ENCODE data around the gene PDE7B.

PDE7B gene

GRCh38 chr6:135987226-135987625 lies 135.7 kb downstream of the PDE7B start:
- no peak for DNase-seq (ENCODE audit: low spot score)

- no peak for DNase-seq (ENCODE audit: low spot score)
Measured at GRCh38 chr6:135990439-135990838, 138.9 kb downstream of the PDE7B start.

- no peak for DNase-seq (ENCODE audit: low spot score)
Measured at GRCh38 chr6:135990855-135991464, 139.5 kb downstream of the PDE7B start.

GRCh38 chr6:135992739-135993138 lies 141.2 kb downstream of the PDE7B start:
- no peak for DNase-seq (ENCODE audit: low spot score)

- DNase-seq (ENCODE audit: low spot score) = no peak
Measured at GRCh38 chr6:135993361-135993760, 141.9 kb downstream of the PDE7B start.

- no peak for DNase-seq (ENCODE audit: low spot score)
Measured at GRCh38 chr6:135994857-135995544, 143.5 kb downstream of the PDE7B start.

GRCh38 chr6:135995545-135995898 lies 144.0 kb downstream of the PDE7B start:
- no peak for DNase-seq (ENCODE audit: low spot score)

GRCh38 chr6:135996668-135997067 lies 145.2 kb downstream of the PDE7B start:
- no peak for DNase-seq (ENCODE audit: low spot score)

- no peak for DNase-seq (ENCODE audit: low spot score)
Measured at GRCh38 chr6:135999393-135999792, 147.9 kb downstream of the PDE7B start.

- DNase-seq (ENCODE audit: low spot score) = no peak
Measured at GRCh38 chr6:136007345-136007744, 155.8 kb downstream of the PDE7B start.

GRCh38 chr6:136011475-136011874 lies 160.0 kb downstream of the PDE7B start:
- no peak for DNase-seq (ENCODE audit: low spot score)

GRCh38 chr6:136012198-136012887 lies 160.8 kb downstream of the PDE7B start:
- no peak for DNase-seq (ENCODE audit: low spot score)

- no peak for DNase-seq (ENCODE audit: low spot score)
Measured at GRCh38 chr6:136012943-136013342, 161.4 kb downstream of the PDE7B start.

- no peak for DNase-seq (ENCODE audit: low spot score)
Measured at GRCh38 chr6:136014454-136015437, 163.2 kb downstream of the PDE7B start.

GRCh38 chr6:136015531-136015930 lies 164.0 kb downstream of the PDE7B start:
- no peak for DNase-seq (ENCODE audit: low spot score)

GRCh38 chr6:136016228-136017225 lies 165.0 kb downstream of the PDE7B start:
- DNase-seq (ENCODE audit: low spot score) = no peak

GRCh38 chr6:136020691-136021090 lies 169.2 kb downstream of the PDE7B start:
- no peak for DNase-seq (ENCODE audit: low spot score)

- no peak for DNase-seq (ENCODE audit: low spot score)
Measured at GRCh38 chr6:136022224-136022874, 170.8 kb downstream of the PDE7B start.

GRCh38 chr6:136024711-136025110 lies 173.2 kb downstream of the PDE7B start:
- DNase-seq (ENCODE audit: low spot score) = no peak

GRCh38 chr6:136025736-136026135 lies 174.2 kb downstream of the PDE7B start:
- no peak for DNase-seq (ENCODE audit: low spot score)

All from germinal center (tissue), 1 donor.